ENCODE measurements around the gene BEAN1.

DNA sequence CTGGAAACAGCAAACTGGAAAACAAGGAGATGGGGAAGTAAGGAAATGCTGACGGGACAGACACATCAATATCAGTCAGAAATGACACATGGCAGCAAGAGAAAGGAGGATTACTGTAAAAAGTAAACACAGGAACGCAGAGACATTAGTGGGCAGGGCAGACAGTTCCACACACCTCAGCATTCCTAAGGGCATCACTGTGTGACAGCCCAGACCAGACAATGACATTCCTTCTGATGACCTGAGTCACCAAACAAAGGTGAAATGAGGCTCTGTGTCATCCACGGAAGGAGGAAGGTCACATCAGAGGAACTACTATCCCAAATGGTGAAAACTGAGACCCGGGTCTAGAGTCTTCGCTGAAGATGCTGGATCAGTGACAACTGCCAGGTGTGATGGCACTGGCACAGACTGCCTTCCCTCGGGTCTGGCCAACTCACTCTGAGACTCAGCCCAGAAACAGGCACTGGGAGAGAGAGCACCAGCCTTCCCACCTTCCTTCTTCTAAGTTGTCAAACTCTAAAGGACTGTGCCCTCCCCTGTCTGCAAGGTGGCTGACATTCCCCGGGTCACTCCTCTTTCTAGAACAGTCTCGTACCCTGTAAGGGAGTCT, 86.1 kb downstream of the BEAN1 start:
- TF ChIP-seq, protein P1, sequence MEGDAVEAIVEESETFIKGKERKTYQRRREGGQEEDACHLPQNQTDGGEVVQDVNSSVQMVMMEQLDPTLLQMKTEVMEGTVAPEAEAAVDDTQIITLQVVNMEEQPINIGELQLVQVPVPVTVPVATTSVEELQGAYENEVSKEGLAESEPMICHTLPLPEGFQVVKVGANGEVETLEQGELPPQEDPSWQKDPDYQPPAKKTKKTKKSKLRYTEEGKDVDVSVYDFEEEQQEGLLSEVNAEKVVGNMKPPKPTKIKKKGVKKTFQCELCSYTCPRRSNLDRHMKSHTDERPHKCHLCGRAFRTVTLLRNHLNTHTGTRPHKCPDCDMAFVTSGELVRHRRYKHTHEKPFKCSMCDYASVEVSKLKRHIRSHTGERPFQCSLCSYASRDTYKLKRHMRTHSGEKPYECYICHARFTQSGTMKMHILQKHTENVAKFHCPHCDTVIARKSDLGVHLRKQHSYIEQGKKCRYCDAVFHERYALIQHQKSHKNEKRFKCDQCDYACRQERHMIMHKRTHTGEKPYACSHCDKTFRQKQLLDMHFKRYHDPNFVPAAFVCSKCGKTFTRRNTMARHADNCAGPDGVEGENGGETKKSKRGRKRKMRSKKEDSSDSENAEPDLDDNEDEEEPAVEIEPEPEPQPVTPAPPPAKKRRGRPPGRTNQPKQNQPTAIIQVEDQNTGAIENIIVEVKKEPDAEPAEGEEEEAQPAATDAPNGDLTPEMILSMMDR (conservative IDR thresholded peaks at IDR 0.05) = no peak
- no peak for TF ChIP-seq EZH2 (IDR thresholded peaks at IDR 0.05; ENCODE audit: low read depth)

Measured in PC-9 (cell line).